Neural cell (in vitro differentiated cells): ENCODE measurements around the gene SHBG. TPM values are rescaled to one million over a fixed set of nuclear protein-coding genes. Genes with fewer than 3 reads are reported as not detected.

ENCODE experiments used
- H2AFZ ChIP-seq: fragments of 200-600, 300-800 bp; sonication (generic), shearing (Covaris generic); 2 replicates; pipeline ENCODE4 v1.6.0; 2014; ENCODE audit warnings: low read depth, mild to moderate bottlenecking, antibody characterized with exemption, low read length, moderate library complexity
- H3F3A ChIP-seq: fragments of 200-600 bp; shearing (Covaris generic); 2 replicates; pipeline ENCODE4 v1.6.1; 2016; ENCODE audit warnings: mild to moderate bottlenecking, moderate library complexity, mixed read lengths, antibody characterized with exemption, low read length; ENCODE audit not compliant: insufficient read depth, poor library complexity, severe bottlenecking
- H3K27ac ChIP-seq: fragments of 200-600, 300-800 bp; sonication (generic), shearing (Covaris generic); 2 replicates; pipeline ENCODE4 v1.5.1; 2014; ENCODE audit warnings: mild to moderate bottlenecking, low read length, moderate library complexity
- H3K27me3 ChIP-seq: fragments of 300-800, 200-600 bp; sonication (generic), shearing (Covaris generic); 2 replicates; pipeline ENCODE4 v1.6.0; 2014; ENCODE audit warnings: mild to moderate bottlenecking, low read depth, low read length, moderate library complexity; ENCODE audit not compliant: insufficient read depth
- H3K36me3 ChIP-seq: fragments of 300-800, 200-600 bp; sonication (generic), shearing (Covaris generic); 2 replicates; pipeline ENCODE4 v1.5.1; 2014; ENCODE audit warnings: mild to moderate bottlenecking, antibody characterized with exemption, low read length, moderate library complexity; ENCODE audit not compliant: insufficient read depth
- H3K4me2 ChIP-seq: fragments of 300-800, 200-600 bp; sonication (generic), shearing (Covaris generic); 2 replicates; pipeline ENCODE4 v1.6.0; 2014; ENCODE audit warnings: mild to moderate bottlenecking, low read length
- H3K4me3 ChIP-seq: fragments of 300-800, 200-600 bp; sonication (generic), shearing (Covaris generic); 2 replicates; pipeline ENCODE4 v1.5.1; 2014; ENCODE audit warnings: mild to moderate bottlenecking, low read length, moderate library complexity
- H3K79me2 ChIP-seq: fragments of 200-600 bp; shearing (Covaris generic); replicated peaks from 2 replicates; pipeline ENCODE4 v1.6.0; 2014; ENCODE audit warnings: mild to moderate bottlenecking, low read length, moderate library complexity; ENCODE audit not compliant: insufficient read depth
- H3K9ac ChIP-seq: fragments of 300-800, 200-600 bp; sonication (generic), shearing (Covaris generic); 2 replicates; pipeline ENCODE4 v1.6.1; 2016; ENCODE audit warnings: mild to moderate bottlenecking, low read length, mixed read lengths
- H3K9me2 ChIP-seq: fragments of 200-600 bp; shearing (Covaris generic); 2 replicates; pipeline ENCODE4 v1.6.1; 2016; ENCODE audit warnings: mild to moderate bottlenecking, low read length, mixed read lengths; ENCODE audit not compliant: insufficient read depth
- H3K9me3 ChIP-seq: fragments of 200-600, 300-800 bp; sonication (generic), shearing (Covaris generic); 2 replicates; pipeline ENCODE4 v1.6.1; 2016; ENCODE audit warnings: mild to moderate bottlenecking, mixed run types, low read length, moderate library complexity, mixed read lengths
- H4K20me1 ChIP-seq: fragments of 200-600 bp; shearing (Covaris generic); 2 replicates; pipeline ENCODE4 v1.6.1; 2016; ENCODE audit warnings: mild to moderate bottlenecking, mixed run types; ENCODE audit not compliant: insufficient read depth
- CTCF ChIP-seq: fragments of 450-650 bp; IDR thresholded peaks from 2 replicates; pipeline ENCODE4 v1.5.1; 2014; ENCODE audit warnings: antibody characterized with exemption, mild to moderate bottlenecking, moderate library complexity; ENCODE audit not compliant: poor library complexity, severe bottlenecking
- EP300 ChIP-seq: fragments of 450-650 bp; conservative IDR thresholded peaks from 2 replicates; pipeline ENCODE4 v1.6.1; 2014; ENCODE audit warnings: antibody characterized with exemption, mild to moderate bottlenecking, moderate library complexity; ENCODE audit not compliant: poor library complexity, severe bottlenecking
- EZH2 ChIP-seq: fragments of 200-600, 300-800 bp; shearing (Covaris generic), sonication (generic); IDR thresholded peaks from 2 replicates; pipeline ENCODE4 v1.6.1; 2014; ENCODE audit warnings: antibody characterized with exemption, low read length, borderline replicate concordance, mild to moderate bottlenecking; ENCODE audit not compliant: insufficient read depth, poor library complexity, severe bottlenecking
- MXI1 ChIP-seq: fragments of 450-650 bp; conservative IDR thresholded peaks from 2 replicates; pipeline ENCODE4 v1.6.1; 2014; ENCODE audit warnings: antibody characterized with exemption, mild to moderate bottlenecking; ENCODE audit not compliant: poor library complexity, severe bottlenecking
- POLR2AphosphoS5 ChIP-seq: IDR thresholded peaks from 2 replicates; pipeline ENCODE4 v1.6.1; 2012
- SMC3 ChIP-seq: fragments of 450-650 bp; conservative IDR thresholded peaks from 2 replicates; pipeline ENCODE4 v1.6.1; 2014; ENCODE audit warnings: antibody characterized with exemption, mild to moderate bottlenecking, moderate library complexity; ENCODE audit not compliant: poor library complexity
- polyA plus RNA-seq: library from polyadenylated mRNA; depleted of rRNA; stranded (reverse); fragments of >200 nt; gene quantifications from 2 replicates; pipeline ENCODE4 v1.2.3, GENCODE V29; 2014

Gene SHBG
- polyA plus RNA-seq, 1 donor from 2014 or later = 0.90 TPM

- TF ChIP-seq CTCF (no peak), EP300 (no peak), EZH2 (no peak)
- Histone ChIP-seq H3F3A (no peaks in the 10 kb centered on the region), H3K9ac (no peak overlapping the region), H4K20me1 (no peaks in the 10 kb centered on the region), H3K79me2 (peaks cover 4% of the 10 kb centered on the region), H2AFZ (no peak overlapping the region), H3K27me3 (no peaks in the 10 kb centered on the region), H3K9me3 (no peaks in the 10 kb centered on the region), H3K27ac (no peak overlapping the region), H3K4me3 (no peak overlapping the region), H3K9me2 (no peaks in the 10 kb centered on the region), H3K36me3 (no peaks in the 10 kb centered on the region), H3K4me2 (no peak overlapping the region)
Measured at GRCh38 chr17:7647018-7647417, 17.1 kb downstream of the SHBG start.

GRCh38 chr17:7650509-7651096 is 20.7 kb downstream of the SHBG start, which contains the start of gene ATP1B2:
TSS of gene ATP1B2 (plus strand) at chr17:7650926. CDS start at chr17:7651519, 593 bp downstream.
- Histone ChIP-seq H3F3A (no peaks in the 10 kb centered on the region), H3K9ac (peak within 1 kb of the TSS; percentile 86), H3K4me3 (peak within 1 kb of the TSS; percentile 95), H3K27ac (peak within 1 kb of the TSS; percentile 68), H3K4me2 (peak within 1 kb of the TSS; percentile 54), H4K20me1 (no peaks in the 10 kb centered on the region), H3K9me3 (no peaks in the 10 kb centered on the region), H3K9me2 (no peaks in the 10 kb centered on the region), H3K79me2 (peaks cover 10% of the 10 kb centered on the region), H2AFZ (peak within 1 kb of the TSS; percentile 68), H3K27me3 (no peaks in the 10 kb centered on the region), H3K36me3 (no peaks in the 10 kb centered on the region)
- no peak for TF ChIP-seq EZH2
- no peak for TF ChIP-seq MXI1
- peak; percentile 86 for TF ChIP-seq POLR2AphosphoS5

DNA sequence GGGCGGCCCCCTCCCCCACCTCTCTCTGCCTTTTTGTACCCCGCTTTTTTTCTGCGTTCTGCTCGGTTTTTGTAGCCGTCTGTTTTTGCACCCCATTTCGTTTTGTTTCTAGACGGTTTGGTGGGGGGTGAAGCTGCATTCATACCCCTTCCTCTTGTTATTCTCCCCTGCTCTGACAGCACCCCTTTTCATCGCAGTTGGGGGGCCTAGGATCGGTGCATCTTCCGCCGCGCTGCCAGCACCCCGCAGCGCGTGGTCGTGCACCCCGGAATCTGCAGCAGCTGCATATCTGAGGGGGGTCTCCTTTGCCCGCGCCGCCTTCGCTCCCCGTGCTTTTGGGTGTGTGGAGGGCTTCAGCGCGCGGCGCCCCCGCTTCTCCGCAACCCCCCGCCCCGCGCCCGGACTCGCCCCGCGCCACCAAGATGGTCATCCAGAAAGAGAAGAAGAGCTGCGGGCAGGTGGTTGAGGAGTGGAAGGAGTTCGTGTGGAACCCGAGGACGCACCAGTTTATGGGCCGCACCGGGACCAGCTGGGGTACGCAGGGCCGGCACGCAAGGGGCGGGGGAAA is 21.2 kb downstream of the SHBG start:
- H2AFZ ChIP-seq = peak overlapping the region; percentile 68
- no peaks in the 10 kb centered on the region for H3K9me3 ChIP-seq
- H3K79me2 ChIP-seq = peaks cover 10% of the 10 kb centered on the region
- peak overlapping the region; percentile 68 for H3K27ac ChIP-seq
- peak overlapping the region; percentile 95 for H3K4me3 ChIP-seq
- H3K36me3 ChIP-seq = no peaks in the 10 kb centered on the region
- no peaks in the 10 kb centered on the region for H3F3A ChIP-seq
- peak overlapping the region; percentile 86 for H3K9ac ChIP-seq
- no peaks in the 10 kb centered on the region for H3K27me3 ChIP-seq
- H3K4me2 ChIP-seq = peak overlapping the region; percentile 54
- no peaks in the 10 kb centered on the region for H4K20me1 ChIP-seq
- TF ChIP-seq SMC3 = no peak
- peak; percentile 37 for TF ChIP-seq MXI1
- no peaks in the 10 kb centered on the region for H3K9me2 ChIP-seq
